Muscle layer of colon (tissue), 2 donors: Measurements from ENCODE around the gene TRIP6.

Source experiments
- H3K27ac ChIP-seq: one replicate; pipeline ENCODE4 v1.7.0; 2013; ENCODE audit warnings: low read depth, mild to moderate bottlenecking, low read length, moderate library complexity
- H3K27me3 ChIP-seq, 2 donors: one replicate each; pipeline ENCODE4 v1.7.0; 2013; ENCODE audit warnings: low read length in 2 of 2, mild to moderate bottlenecking in 2 of 2; ENCODE audit not compliant: insufficient read depth in 2 of 2, control insufficient read depth in 1 of 2
- H3K36me3 ChIP-seq: one replicate; pipeline ENCODE4 v1.7.0; 2013; ENCODE audit warnings: mild to moderate bottlenecking, low read length; ENCODE audit not compliant: insufficient read depth
- H3K4me1 ChIP-seq: one replicate; pipeline ENCODE4 v1.7.0; 2013; ENCODE audit warnings: mild to moderate bottlenecking, low read length; ENCODE audit not compliant: insufficient read depth
- H3K4me3 ChIP-seq, 2 donors: one replicate each; pipeline ENCODE4 v1.7.0; 2013; ENCODE audit warnings: low read length in 2 of 2, low read depth in 1 of 2, mild to moderate bottlenecking in 1 of 2, moderate library complexity in 1 of 2
- H3K9ac ChIP-seq: one replicate; pipeline ENCODE4 v1.7.0; 2013; ENCODE audit warnings: low read length
- H3K9me3 ChIP-seq: one replicate; pipeline ENCODE4 v1.7.0; 2013; ENCODE audit warnings: mild to moderate bottlenecking, low read length
- donor health status: abdominal sarcoma.
- donor health status: Adenocarcinoma of cecum.

Gene TRIP6

GRCh38 chr7:100878685-100879084 lies 11.5 kb downstream of the TRIP6 start:
- Histone ChIP-seq H3K36me3 (peaks cover 54% of the 10 kb centered on the region), H3K27ac (no peak overlapping the region), H3K4me1 (peaks cover 25% of the 10 kb centered on the region), H3K27me3 (no peaks in the 10 kb centered on the region), H3K9ac (no peak overlapping the region), H3K9me3 (no peaks in the 10 kb centered on the region), H3K4me3 (no peak overlapping the region)

GRCh38 chr7:100879685-100880261 lies 12.6 kb downstream of the TRIP6 start:
- peaks cover 18% of the 10 kb centered on the region for H3K4me1 ChIP-seq
- H3K9ac ChIP-seq: no peak overlapping the region
- H3K27me3 ChIP-seq: no peaks in the 10 kb centered on the region
- no peak overlapping the region for H3K27ac ChIP-seq
- H3K4me3 ChIP-seq: no peak overlapping the region
- no peaks in the 10 kb centered on the region for H3K9me3 ChIP-seq
- peaks cover 62% of the 10 kb centered on the region for H3K36me3 ChIP-seq

GRCh38 chr7:100880645-100881044 lies 13.5 kb downstream of the TRIP6 start:
- Histone ChIP-seq H3K36me3 (peaks cover 71% of the 10 kb centered on the region), H3K4me1 (peaks cover 15% of the 10 kb centered on the region), H3K9ac (no peak overlapping the region), H3K4me3 (no peak overlapping the region), H3K27me3 (no peaks in the 10 kb centered on the region), H3K9me3 (no peaks in the 10 kb centered on the region), H3K27ac (no peak overlapping the region)

GRCh38 chr7:100881136-100881535 lies 13.9 kb downstream of the TRIP6 start:
- peaks cover 10% of the 10 kb centered on the region for H3K4me1 ChIP-seq
- H3K27me3 ChIP-seq: no peaks in the 10 kb centered on the region
- H3K36me3 ChIP-seq: peaks cover 76% of the 10 kb centered on the region
- H3K9ac ChIP-seq: no peak overlapping the region
- no peak overlapping the region for H3K4me3 ChIP-seq
- no peaks in the 10 kb centered on the region for H3K9me3 ChIP-seq
- no peak overlapping the region for H3K27ac ChIP-seq

GRCh38 chr7:100882201-100882600 lies 15.0 kb downstream of the TRIP6 start:
- Histone ChIP-seq H3K4me1 (no peaks in the 10 kb centered on the region), H3K27ac (no peak overlapping the region), H3K36me3 (peaks cover 86% of the 10 kb centered on the region)

GRCh38 chr7:100882785-100883526 lies 15.8 kb downstream of the TRIP6 start:
- peaks cover 6% of the 10 kb centered on the region for H3K4me1 ChIP-seq
- H3K27me3 ChIP-seq: no peaks in the 10 kb centered on the region
- no peak overlapping the region for H3K27ac ChIP-seq
- no peaks in the 10 kb centered on the region for H3K9me3 ChIP-seq
- peaks cover 90% of the 10 kb centered on the region for H3K36me3 ChIP-seq
- H3K9ac ChIP-seq: no peak overlapping the region
- H3K4me3 ChIP-seq: no peak overlapping the region

More at GRCh38 chr7:100882201-100882600, 15.0 kb downstream of the TRIP6 start:
- H3K27me3 ChIP-seq: no peaks in the 10 kb centered on the region
- no peaks in the 10 kb centered on the region for H3K9me3 ChIP-seq
- H3K9ac ChIP-seq: no peak overlapping the region
- H3K4me3 ChIP-seq: no peak overlapping the region

GRCh38 chr7:100884736-100885439 lies 17.7 kb downstream of the TRIP6 start:
- Histone ChIP-seq H3K36me3 (peaks cover 84% of the 10 kb centered on the region), H3K27me3 (no peaks in the 10 kb centered on the region), H3K27ac (no peak overlapping the region), H3K9me3 (no peaks in the 10 kb centered on the region), H3K9ac (no peak overlapping the region), H3K4me1 (peaks cover 18% of the 10 kb centered on the region), H3K4me3 (no peak overlapping the region)

- Histone ChIP-seq H3K9me3 (no peaks in the 10 kb centered on the region), H3K4me3 (no peak overlapping the region), H3K27ac (no peak overlapping the region), H3K9ac (no peak overlapping the region), H3K27me3 (no peaks in the 10 kb centered on the region), H3K36me3 (peaks cover 80% of the 10 kb centered on the region), H3K4me1 (peaks cover 18% of the 10 kb centered on the region)
These were observed 18.4 kb downstream of the TRIP6 start for GRCh38 chr7:100885440-100886141.

- Histone ChIP-seq H3K4me3 (no peak overlapping the region), H3K9ac (no peak overlapping the region), H3K27ac (no peak overlapping the region), H3K4me1 (peaks cover 18% of the 10 kb centered on the region), H3K27me3 (no peaks in the 10 kb centered on the region), H3K9me3 (no peaks in the 10 kb centered on the region), H3K36me3 (peaks cover 73% of the 10 kb centered on the region)
These were observed 19.2 kb downstream of the TRIP6 start for GRCh38 chr7:100886142-100886935.

GRCh38 chr7:100886936-100887515 lies 19.8 kb downstream of the TRIP6 start:
- Histone ChIP-seq H3K9ac (no peak overlapping the region), H3K27ac (no peak overlapping the region), H3K27me3 (no peaks in the 10 kb centered on the region), H3K9me3 (no peaks in the 10 kb centered on the region), H3K4me3 (no peak overlapping the region), H3K4me1 (peaks cover 18% of the 10 kb centered on the region), H3K36me3 (peaks cover 66% of the 10 kb centered on the region)
